ENCODE measurements around the gene KLF9. TPM values are rescaled to one million over a fixed set of nuclear protein-coding genes. Genes with fewer than 3 reads are reported as not detected.

The KLF9 gene
- total RNA-seq, 4 donors from 2014 or later, result 13.7 to 71.0 (median 17.3) TPM

GRCh38 chr9:70389621-70390266 is 24.7 kb downstream of the KLF9 start:
- intact Hi-C loops (cut with DNase I), result loop anchor here (10.0 kb wide), 1 partner anchor 45 kb away; no protein-coding TSS in a partner anchor
- H3K27me3 ChIP-seq, result no peaks in the 10 kb centered on the region
- H3K9me3 ChIP-seq, result no peaks in the 10 kb centered on the region
- TF ChIP-seq POLR2A (IDR thresholded peaks at IDR 0.05) (no peak), CTCF (IDR thresholded peaks at IDR 0.05) (no peak)
- no peak for DNase-seq
- 59 to 60% methylated on average over 8 to 9 of the region's 10 CpGs for WGBS, 2 donors
- peaks cover 0 to 33% (median 0%) of the 10 kb centered on the region in 3 donors for H3K36me3 ChIP-seq
- H3K4me1 ChIP-seq, result peaks cover 10 to 69% (median 40%) of the 10 kb centered on the region in 3 donors
- peak overlapping the region in 1 of 4 donors; percentile 6 for H3K4me3 ChIP-seq
- peak overlapping the region in 2 of 4 donors; percentile 6 to 7 for H3K27ac ChIP-seq

GRCh38 chr9:70389188-70389587 is 25.3 kb downstream of the KLF9 start:
- WGBS, 2 donors, result 69 to 76% methylated on average over 2 to 3 of the region's 3 CpGs
- Histone ChIP-seq H3K27ac (peak overlapping the region in 1 of 4 donors; percentile 7), H3K9me3 (no peaks in the 10 kb centered on the region), H3K36me3 (peaks cover 0 to 38% (median 0%) of the 10 kb centered on the region in 3 donors), H3K4me1 (peaks cover 10 to 64% (median 35%) of the 10 kb centered on the region in 3 donors), H3K4me3 (no peak overlapping the region), H3K27me3 (no peaks in the 10 kb centered on the region)
- TF ChIP-seq POLR2A (IDR thresholded peaks at IDR 0.05), result no peak
- no peak for TF ChIP-seq CTCF (IDR thresholded peaks at IDR 0.05)
- DNase-seq, result no peak
- intact Hi-C loops (cut with DNase I), result no loop called here

GRCh38 chr9:70387663-70388062 is 26.8 kb downstream of the KLF9 start:
- no peak for DNase-seq
- Histone ChIP-seq H3K9me3 (no peaks in the 10 kb centered on the region), H3K4me1 (peaks cover 3 to 58% (median 26%) of the 10 kb centered on the region in 3 donors), H3K36me3 (peaks cover 0 to 39% (median 0%) of the 10 kb centered on the region in 3 donors), H3K4me3 (no peak overlapping the region), H3K27me3 (no peaks in the 10 kb centered on the region), H3K27ac (no peak overlapping the region)
- intact Hi-C loops (cut with DNase I), result no loop called here
- TF ChIP-seq CTCF (IDR thresholded peaks at IDR 0.05), result no peak
- TF ChIP-seq POLR2A (IDR thresholded peaks at IDR 0.05), result no peak
- WGBS, 2 donors, result 85 to 94% methylated on average over 11 to 13 of the region's 23 CpGs

- Histone ChIP-seq H3K4me3 (no peak overlapping the region), H3K9me3 (no peaks in the 10 kb centered on the region), H3K27me3 (no peaks in the 10 kb centered on the region), H3K36me3 (peaks cover 0 to 39% (median 0%) of the 10 kb centered on the region in 3 donors), H3K4me1 (peaks cover 0 to 36% (median 10%) of the 10 kb centered on the region in 3 donors), H3K27ac (no peak overlapping the region)
- TF ChIP-seq POLR2A (IDR thresholded peaks at IDR 0.05) (no peak), CTCF (IDR thresholded peaks at IDR 0.05) (no peak)
- no peak for DNase-seq
- intact Hi-C loops (cut with DNase I), result no loop called here
- WGBS, 2 donors, result 64 to 77% methylated on average over 3 of the region's 3 CpGs
Measured at GRCh38 chr9:70385426-70385825, 29.0 kb downstream of the KLF9 start.

GRCh38 chr9:70382709-70383605 is 31.5 kb downstream of the KLF9 start:
- WGBS, 2 donors, result 79 to 83% methylated on average over 9 of the region's 9 CpGs
- intact Hi-C loops (cut with DNase I), result no loop called here
- peaks cover 0 to 36% (median 0%) of the 10 kb centered on the region in 3 donors for H3K36me3 ChIP-seq
- no peak for DNase-seq
- H3K27ac ChIP-seq, result no peak overlapping the region
- H3K27me3 ChIP-seq, result no peaks in the 10 kb centered on the region
- no peaks in the 10 kb centered on the region for H3K9me3 ChIP-seq
- no peak for TF ChIP-seq CTCF (IDR thresholded peaks at IDR 0.05)
- peaks cover 0 to 20% (median 0%) of the 10 kb centered on the region in 3 donors for H3K4me1 ChIP-seq
- no peak overlapping the region for H3K4me3 ChIP-seq

All from esophagus squamous epithelium (tissue), 5 donors.